PFSK-1 (cell line): Measurements from ENCODE around the gene TMEM87B.

Experiments
- SIN3A ChIP-seq: IDR thresholded peaks from 2 replicates; pipeline ENCODE4 v1.6.1; 2012; ENCODE audit warnings: mild to moderate bottlenecking, low read length, moderate library complexity, borderline replicate concordance; ENCODE audit not compliant: insufficient read depth
- TAF1 ChIP-seq: IDR thresholded peaks from 2 replicates; pipeline ENCODE4 v1.6.1; 2012; ENCODE audit warnings: low read length, control low read depth, borderline replicate concordance; ENCODE audit not compliant: insufficient read depth

DNA sequence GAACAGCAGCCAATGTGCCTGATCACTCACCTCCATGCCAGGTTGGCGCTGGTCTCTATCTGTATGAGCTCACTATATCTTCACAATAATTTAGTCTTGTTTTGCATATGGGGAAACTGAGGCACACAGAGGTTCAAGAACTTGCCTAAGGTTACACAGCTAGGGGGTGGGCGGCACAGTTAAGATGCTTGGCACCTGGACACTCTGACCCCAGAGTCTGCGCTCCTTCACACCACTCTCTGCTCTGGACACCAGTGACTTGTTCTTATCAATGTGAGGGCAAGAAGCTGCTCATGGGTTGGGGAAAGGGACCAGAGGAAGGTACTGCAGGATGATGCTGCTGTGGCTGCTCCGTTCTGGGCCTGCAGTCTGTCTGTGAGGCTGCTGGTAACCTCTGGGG is 110.2 kb downstream of the TMEM87B start:
- TF ChIP-seq TAF1 (no peak), SIN3A (no peak)
